ENCODE measurements around the gene EPHB2.

- TF ChIP-seq CTCF (IDR thresholded peaks at IDR 0.05) (no peak), POLR2A (IDR thresholded peaks at IDR 0.05) (no peak)
These were observed 95.0 kb downstream of the EPHB2 start for GRCh38 chr1:22805672-22806038.
